Measurements from ENCODE around the gene RRBP1.

RRBP1 gene

GRCh38 chr20:17620371-17621228 is 61.4 kb downstream of the RRBP1 start:
- no peak for DNase-seq

- no peak for DNase-seq
These were observed 62.5 kb downstream of the RRBP1 start for GRCh38 chr20:17619351-17620093.

GRCh38 chr20:17618673-17619013 is 63.4 kb downstream of the RRBP1 start:
- DNase-seq = no peak

GRCh38 chr20:17617868-17618672 is 64.0 kb downstream of the RRBP1 start:
- no peak for DNase-seq

- DNase-seq = peak; percentile 27
These were observed 64.7 kb downstream of the RRBP1 start for GRCh38 chr20:17617212-17617867.

GRCh38 chr20:17616480-17617211 is 65.4 kb downstream of the RRBP1 start:
- no peak for DNase-seq

- DNase-seq = no peak
These were observed 66.2 kb downstream of the RRBP1 start for GRCh38 chr20:17615645-17616479.

GRCh38 chr20:17614812-17615644 is 67.0 kb downstream of the RRBP1 start:
- DNase-seq = no peak

GRCh38 chr20:17614176-17614811 is 67.7 kb downstream of the RRBP1 start:
- no peak for DNase-seq

- DNase-seq = no peak
These were observed 68.5 kb downstream of the RRBP1 start for GRCh38 chr20:17613328-17614175.

- no peak for DNase-seq
These were observed 69.1 kb downstream of the RRBP1 start for GRCh38 chr20:17612992-17613327.

- no peak for DNase-seq
These were observed 69.6 kb downstream of the RRBP1 start for GRCh38 chr20:17612287-17612991.

- DNase-seq = no peak
These were observed 70.3 kb downstream of the RRBP1 start for GRCh38 chr20:17611540-17612286.

GRCh38 chr20:17611290-17611539 is 70.8 kb downstream of the RRBP1 start:
- no peak for DNase-seq

- DNase-seq = no peak
These were observed 71.3 kb downstream of the RRBP1 start for GRCh38 chr20:17610566-17611289.

- no peak for DNase-seq
These were observed 72.1 kb downstream of the RRBP1 start for GRCh38 chr20:17609811-17610377.

Measured in NCI-H1694 treated with DMSO at 0.1 percent for 48 hours (cell line).